Fibroblast of skin of scalp (primary cell): ENCODE data around the gene ELP6. TPM values are rescaled to one million over a fixed set of nuclear protein-coding genes. Genes with fewer than 3 reads are reported as not detected.

Source experiments
- DNase-seq: peaks from one replicate; pipeline ENCODE4 v3.0.0-alpha.2; 2013
- polyA plus RNA-seq, 2 experiments: library from polyadenylated mRNA; unstranded; fragments of 120-200 nt; gene quantifications; one replicate each; pipeline ENCODE4 v1.2.1, GENCODE V29; 2013; ENCODE audit not compliant: insufficient read length in 2 of 2

ELP6 gene, protein sequence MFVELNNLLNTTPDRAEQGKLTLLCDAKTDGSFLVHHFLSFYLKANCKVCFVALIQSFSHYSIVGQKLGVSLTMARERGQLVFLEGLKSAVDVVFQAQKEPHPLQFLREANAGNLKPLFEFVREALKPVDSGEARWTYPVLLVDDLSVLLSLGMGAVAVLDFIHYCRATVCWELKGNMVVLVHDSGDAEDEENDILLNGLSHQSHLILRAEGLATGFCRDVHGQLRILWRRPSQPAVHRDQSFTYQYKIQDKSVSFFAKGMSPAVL
- polyA plus RNA-seq (2013, experiment 1 of 2; ENCODE audit: insufficient read length): 34.8 TPM
- 34.4 TPM for polyA plus RNA-seq (2013, experiment 2 of 2; ENCODE audit: insufficient read length)

- DNase-seq: peak; percentile 97
These were observed at the start of gene ELP6 for GRCh38 chr3:47513125-47513929. Gene ELP6, minus strand, starts transcription at chr3:47513712. Its CDS starts 122 bp downstream, at chr3:47513590.

DNA sequence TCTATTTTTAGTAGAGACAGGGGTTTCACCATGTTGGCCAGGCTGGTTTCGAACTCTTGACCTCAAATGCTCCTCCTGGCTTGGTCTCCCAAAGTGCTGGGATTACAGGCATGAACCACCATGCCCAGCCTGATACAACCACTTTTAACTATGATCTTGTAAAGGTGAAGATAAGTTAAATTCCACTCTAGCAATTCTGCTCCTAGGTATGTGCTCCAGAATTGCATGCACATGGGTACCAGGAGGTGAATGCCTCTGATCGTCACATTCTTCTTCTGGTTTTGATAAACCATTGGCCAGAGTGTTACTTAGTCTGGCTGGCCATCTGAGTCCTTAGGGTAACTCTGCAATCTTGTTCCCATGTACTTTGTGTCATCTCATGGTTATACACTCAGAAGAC lies 42.8 kb upstream of the ELP6 start:
- no peak for DNase-seq

DNA sequence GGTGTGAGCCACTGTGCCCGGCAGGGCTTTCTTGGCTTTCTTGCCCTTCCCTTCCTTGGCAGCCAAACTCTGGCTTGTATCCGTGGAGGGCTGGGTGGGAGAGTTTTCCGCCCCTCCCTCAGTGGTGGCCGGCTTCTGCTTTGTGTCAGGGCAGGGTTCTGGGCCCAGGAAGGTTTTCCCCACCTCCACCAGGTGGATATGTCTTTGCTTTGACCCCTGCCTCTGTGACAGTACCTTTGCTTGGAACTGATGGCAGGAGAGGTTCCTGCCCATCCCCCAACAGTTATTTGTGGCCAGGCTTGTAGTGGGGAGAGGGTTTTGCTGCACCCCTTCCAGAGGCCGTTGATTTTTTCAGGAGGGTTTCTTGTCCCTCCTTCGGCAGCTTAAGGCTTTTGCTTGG lies 40.8 kb upstream of the ELP6 start:
- no peak for DNase-seq

- no peak for DNase-seq
These were observed 39.9 kb upstream of the ELP6 start for GRCh38 chr3:47553407-47553806.

DNA sequence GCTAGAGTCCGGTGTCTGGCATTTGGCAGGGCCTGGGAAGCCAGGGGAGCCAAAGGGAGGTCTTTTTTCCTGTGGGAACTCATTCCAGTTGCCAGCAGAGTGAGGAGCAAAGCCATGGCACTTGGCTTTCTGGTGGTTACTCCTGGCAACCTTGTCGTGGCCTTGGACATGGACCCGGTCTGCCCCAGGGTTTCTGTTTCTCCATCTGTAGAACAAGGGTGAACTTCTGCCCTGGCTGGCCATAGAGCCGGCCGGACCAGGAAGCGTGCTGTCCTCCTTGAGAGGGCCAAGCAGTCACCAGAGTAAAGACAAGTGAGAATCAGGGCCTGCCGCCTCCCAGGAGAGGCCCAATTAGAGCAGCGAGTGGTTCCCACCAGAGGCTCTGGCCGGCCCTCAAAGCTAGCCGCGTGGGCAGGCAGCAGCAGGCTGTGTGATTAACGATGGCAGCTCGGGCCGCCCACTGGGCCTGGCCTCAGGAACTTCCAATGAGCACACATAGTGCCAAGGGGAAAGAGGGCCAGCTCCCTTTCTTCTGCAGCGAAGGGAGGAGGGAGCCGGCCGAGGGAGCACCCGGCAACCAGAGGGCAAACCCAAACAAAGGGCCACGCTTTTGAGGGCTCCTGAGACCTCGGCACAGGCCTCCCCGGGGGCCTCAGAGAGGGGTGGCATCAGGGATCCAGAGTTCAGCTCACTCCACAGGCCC lies 29.1 kb upstream of the ELP6 start:
- DNase-seq: no peak

- DNase-seq: no peak
These were observed 28.1 kb upstream of the ELP6 start for GRCh38 chr3:47541583-47542108.

DNA sequence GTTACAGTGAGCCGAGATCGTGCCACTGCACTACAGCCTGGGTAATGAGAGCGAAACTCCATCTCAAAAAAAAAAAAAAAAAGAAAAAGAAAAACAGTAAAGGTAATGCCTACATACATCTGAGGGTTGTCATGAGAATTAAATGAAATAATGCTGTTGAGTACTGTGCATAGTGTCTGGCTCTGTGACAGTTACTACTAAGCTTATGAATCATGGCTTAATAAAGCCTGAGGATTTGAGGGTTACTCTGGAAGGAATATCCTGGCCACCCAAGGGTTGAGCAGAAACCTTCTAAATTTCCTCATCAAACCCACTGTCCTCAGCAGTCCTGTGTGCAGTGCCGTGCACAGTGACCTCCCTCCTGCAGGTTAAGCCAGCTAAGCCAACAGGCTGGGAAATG lies 26.8 kb upstream of the ELP6 start:
- no peak for DNase-seq

GRCh38 chr3:47536967-47537366 lies 23.5 kb upstream of the ELP6 start:
- DNase-seq: no peak

DNA sequence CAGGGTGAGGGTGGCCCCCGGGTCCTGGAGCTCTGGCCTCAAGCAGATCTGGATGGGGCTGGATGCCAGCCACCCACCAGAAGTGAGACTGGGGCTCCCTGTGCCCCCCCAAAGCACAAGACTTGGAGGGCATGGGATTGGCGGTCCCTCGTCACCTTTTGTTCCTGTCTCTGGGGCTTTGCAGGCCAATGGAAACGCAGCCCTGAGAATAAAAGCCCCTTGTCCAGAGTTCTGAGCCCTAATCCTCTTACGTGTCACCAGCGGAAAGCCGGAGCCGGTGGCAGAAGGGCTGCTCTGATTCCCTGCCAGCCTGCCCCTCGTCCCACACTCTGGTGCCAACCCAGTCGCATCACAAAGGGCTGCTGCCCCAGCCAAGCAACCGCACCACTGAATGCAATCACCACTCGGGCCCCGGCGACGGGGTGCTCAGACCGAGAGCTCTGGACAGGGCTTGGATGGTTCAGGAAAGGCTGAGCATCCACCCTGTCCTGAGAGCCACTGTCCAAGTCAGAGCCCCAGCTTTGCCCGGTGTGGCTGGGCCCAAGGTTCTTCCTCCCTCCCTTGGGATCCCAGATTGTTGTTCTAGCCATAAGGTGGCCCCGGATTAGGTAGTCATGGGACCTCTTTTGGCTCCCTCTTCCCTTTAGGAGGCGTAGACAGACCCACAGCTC lies 22.8 kb upstream of the ELP6 start:
- no peak for DNase-seq

GRCh38 chr3:47533996-47534454 lies 20.5 kb upstream of the ELP6 start:
- no peak for DNase-seq

DNA sequence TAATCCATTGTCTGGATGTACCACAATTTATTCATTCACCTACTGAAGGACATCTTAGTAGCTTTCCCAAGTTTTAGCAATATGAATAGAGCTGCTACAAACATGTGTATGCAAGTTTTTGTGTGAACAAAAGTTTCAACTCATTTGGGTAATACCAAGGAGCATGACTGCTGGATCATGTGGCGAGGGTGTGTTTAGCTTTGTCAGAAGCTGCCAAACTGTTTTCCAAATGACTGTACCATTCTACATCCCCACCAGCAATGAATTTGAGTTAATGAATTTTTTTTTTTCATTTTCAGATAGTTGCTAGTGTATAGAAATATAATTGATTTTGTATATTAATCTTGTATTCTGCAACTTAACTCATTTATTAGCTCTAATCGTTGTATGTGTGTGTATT lies 20.0 kb upstream of the ELP6 start:
- DNase-seq: no peak

- DNase-seq: no peak
These were observed 14.6 kb upstream of the ELP6 start for GRCh38 chr3:47527952-47528725.

- DNase-seq: no peak
These were observed 12.1 kb upstream of the ELP6 start for GRCh38 chr3:47525617-47526016.

- DNase-seq: no peak
These were observed 10.0 kb upstream of the ELP6 start for GRCh38 chr3:47523310-47524073.

DNA sequence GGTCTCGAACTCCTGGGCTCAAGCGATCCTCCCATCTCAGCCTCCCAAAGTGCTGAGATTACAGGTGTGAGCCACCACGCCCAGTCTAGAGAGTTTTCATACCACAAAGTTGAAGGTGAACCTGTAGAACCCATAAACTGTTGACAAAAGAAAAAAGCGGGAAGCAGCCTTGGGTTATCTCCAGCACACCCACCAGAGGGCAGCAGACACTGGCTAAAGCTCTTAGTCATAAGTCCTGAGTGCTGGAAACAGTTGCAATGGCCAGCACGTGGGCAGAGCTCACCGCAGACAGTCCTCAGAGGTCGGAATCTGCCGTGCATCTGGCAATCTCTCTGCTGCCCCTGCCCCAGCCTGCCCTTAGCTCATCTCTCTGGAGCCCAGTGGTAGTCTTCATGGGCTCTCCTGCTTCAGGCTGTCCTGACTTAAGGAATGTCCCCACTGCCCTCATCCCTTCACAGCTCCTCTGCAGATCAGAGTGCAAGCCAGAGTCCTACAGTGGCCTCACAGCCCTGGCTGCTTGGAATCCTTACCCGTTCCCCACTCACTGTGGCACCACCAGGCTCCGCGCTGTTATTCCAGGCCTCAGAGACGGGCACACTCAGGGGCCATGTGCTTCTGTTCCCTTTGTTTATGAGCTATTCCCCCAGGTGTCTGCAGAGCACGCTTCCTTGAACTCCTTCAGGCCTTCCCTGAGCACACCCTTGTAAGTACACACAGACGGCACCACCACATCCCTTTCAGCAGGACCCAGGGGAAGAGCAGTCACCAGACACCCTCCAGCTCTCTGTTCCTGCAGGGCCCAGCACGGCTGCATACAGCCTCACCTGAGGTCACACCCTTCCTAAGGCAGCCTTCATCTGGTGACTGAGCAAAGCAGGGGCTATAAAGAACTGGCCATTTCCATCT lies 8.8 kb upstream of the ELP6 start:
- peak; percentile 87 for DNase-seq

DNA sequence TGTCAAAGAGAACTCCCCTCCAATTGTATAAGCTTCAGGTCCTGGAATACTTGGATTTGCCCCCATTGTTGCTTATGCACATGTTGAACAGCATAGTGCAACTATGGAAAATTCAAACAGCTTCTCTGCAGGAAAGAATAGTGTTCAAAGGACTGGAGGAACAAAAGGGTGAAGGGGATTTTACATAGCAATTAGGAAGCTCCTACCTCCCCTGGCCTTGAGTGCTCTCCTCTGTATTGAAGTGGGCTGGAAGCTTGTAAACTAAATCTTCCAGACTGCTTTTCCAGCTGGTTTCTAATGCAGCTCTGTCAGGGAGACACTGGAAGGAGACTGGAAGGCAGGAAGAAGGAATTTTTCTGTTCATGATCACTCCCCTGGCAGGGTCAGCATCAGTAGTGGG lies 7.2 kb upstream of the ELP6 start:
- DNase-seq: no peak

GRCh38 chr3:47517937-47518336 lies 4.4 kb upstream of the ELP6 start:
- no peak for DNase-seq

GRCh38 chr3:47515864-47516319 lies 2.4 kb upstream of the ELP6 start:
- DNase-seq: no peak

GRCh38 chr3:47515100-47515499 lies 1.6 kb upstream of the ELP6 start:
- no peak for DNase-seq
